Tracheal epithelial cell (primary cell): ENCODE measurements around the gene RFC2. TPM values are rescaled to one million over a fixed set of nuclear protein-coding genes. Genes with fewer than 3 reads are reported as not detected.

Experiments
- total RNA-seq: library from RNA; depleted of rRNA; stranded (reverse); fragments of >200 nt; gene quantifications from 2 replicates; pipeline ENCODE4 v1.2.1, GENCODE V29; 2014

Gene RFC2
- total RNA-seq, result 11.1 and 19.0 TPM in 2 replicates

GRCh38 chr7:74254129-74254857 is at the start of gene RFC2:
Gene RFC2 (minus strand): TSS chr7:74254399. CDS start chr7:74254383, 16 bp downstream.

GRCh38 chr7:74289018-74289658 is 34.9 kb upstream of the RFC2 start, which contains the start of gene CLIP2:
Gene CLIP2 (plus strand): TSS chr7:74289407. CDS start chr7:74317547, 28,140 bp downstream.

Other genes starting within 250 kb of the RFC2 start
- not detected in 2 replicates for gene ELN, start 226.2 kb downstream of the RFC2 start, total RNA-seq
- gene LIMK1, start 170.6 kb downstream of the RFC2 start, total RNA-seq, result 11.9 and 27.0 TPM in 2 replicates
- gene EIF4H, start 80.0 kb downstream of the RFC2 start, total RNA-seq, result 279 and 290 TPM in 2 replicates
- 0.24 TPM in 1 of 2 replicates, not detected in the other for gene LAT2, start 44.4 kb downstream of the RFC2 start, total RNA-seq
- gene CLIP2, start 35.0 kb upstream of the RFC2 start, total RNA-seq, result 12.6 and 27.7 TPM in 2 replicates
- 23.7 and 28.0 TPM in 2 replicates for gene GTF2IRD1, start 199.5 kb upstream of the RFC2 start, total RNA-seq